Ramos (cell line): ENCODE results near the gene CD34.
"Not testable (repeated sequence)": the region's sequence is repeated elsewhere in the genome, so short reads cannot be mapped to it uniquely, and the experiment has no call there.

ENCODE experiments used
- in situ Hi-C: fragments of 300-500 bp; cut with MboI; formaldehyde crosslinking; loops from one replicate; pipeline ENCODE4 v1.14.3; 2022; ENCODE audit warnings: low sequenced_read_pairs; ENCODE audit not compliant: unreplicated experiment

CD34 gene

DNA sequence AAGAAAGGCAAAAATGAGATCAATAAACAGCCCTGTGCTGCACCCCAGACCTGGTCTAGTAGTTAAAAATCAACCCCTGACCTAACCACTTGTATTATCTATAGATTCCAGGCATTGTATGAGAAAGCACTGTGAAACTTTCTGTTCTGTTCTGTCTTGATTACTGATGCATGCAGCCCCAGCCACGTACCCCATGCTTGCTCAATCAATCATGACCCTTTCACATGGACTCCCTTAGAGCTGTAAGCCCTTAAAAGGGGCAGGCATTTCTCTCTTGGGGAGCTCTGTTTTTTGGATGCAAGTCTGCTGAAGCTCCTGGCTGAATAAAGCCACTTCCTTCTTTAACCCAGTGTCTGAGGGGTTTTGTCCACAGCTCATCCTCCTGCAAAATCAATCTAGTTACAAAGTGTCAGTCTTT, 24.2 kb upstream of the CD34 start:
- in situ Hi-C loops, result no loop called here

DNA sequence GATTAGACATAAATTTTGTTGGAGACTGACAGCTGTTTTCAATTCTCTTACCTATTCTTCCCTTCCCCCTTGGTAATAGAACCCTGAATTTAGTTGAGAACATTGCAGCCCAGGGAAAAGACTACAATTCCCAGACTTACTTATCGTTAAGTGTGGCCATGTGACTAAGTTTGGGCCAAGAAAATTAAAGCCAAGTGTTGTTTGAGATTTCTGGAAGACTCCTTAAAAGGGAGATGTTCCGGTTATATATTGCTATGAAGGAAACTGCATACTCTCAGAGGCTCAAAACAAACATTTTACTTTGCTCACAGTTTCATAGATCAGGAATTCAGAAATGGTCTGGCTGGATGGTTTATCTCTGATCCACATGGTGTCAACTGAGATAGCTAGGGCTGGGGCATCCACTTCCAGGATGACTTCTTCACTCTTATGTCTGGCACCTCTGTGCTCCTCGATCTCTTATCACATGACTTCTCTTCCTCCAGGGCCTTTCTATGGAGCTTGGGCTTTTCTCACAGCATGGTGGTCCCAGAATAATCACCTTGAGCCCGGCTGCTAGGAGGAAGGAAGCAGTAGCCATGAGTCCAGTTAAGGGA, 22.4 kb upstream of the CD34 start:
- in situ Hi-C loops, result no loop called here

DNA sequence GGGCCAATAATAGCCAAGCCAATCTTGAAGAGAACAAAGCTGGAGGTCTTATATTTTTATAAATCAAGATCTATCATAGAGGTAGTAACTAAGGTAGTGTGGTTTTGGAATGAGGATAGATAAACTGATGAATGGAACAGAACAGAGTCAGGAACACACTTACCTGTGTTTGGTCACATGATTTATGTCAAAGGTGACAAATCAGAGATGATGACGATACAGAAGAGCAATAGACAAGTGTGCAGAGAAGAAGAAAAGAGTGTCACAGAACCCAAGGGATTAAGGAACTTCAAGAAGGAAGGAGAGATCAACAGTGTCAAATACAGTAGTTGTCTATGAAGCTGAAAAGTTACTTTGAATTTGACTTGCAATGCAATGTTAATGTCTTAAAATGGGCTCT, 16.1 kb upstream of the CD34 start:
- in situ Hi-C loops, result no loop called here

DNA sequence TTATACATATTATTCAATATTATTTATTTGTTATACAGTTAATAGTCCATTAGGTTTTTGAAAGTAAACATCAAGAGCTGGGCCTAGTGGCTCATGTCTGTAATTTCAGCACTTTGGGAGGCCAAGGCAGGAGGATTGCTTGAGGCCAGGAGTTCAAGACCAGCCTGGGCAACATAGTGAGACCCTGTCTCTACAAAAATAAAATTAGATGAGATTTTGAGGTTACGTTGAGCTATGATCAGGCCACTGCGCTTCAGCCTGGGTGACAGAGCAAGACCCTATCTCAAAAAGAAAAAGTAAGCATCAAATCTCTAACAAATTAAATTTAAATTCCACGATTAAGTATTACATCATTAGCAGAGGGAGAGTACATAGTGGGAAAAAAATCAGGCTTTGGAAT, 15.0 kb upstream of the CD34 start:
- in situ Hi-C loops, result not testable (repeated sequence)

DNA sequence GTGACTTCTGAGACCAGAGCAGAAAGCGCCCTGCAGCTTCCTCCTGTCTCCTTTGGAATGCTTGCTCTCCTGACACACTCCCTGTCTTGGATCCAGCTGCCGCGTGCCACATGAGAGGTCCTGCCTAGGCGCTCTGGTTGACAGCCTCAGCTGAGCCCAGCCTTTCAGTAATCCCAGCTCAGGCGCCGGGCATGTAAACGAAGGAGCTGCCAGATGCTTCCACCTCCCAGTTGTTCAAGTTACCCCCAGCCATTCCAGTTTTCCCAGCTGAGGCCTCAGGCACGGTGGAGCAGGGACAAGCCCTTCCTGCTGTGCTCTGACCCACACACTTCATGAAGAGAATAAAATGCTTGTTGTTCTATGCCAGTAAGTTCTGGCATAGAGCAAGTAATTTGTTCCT, 14.3 kb upstream of the CD34 start:
- in situ Hi-C loops, result no loop called here

DNA sequence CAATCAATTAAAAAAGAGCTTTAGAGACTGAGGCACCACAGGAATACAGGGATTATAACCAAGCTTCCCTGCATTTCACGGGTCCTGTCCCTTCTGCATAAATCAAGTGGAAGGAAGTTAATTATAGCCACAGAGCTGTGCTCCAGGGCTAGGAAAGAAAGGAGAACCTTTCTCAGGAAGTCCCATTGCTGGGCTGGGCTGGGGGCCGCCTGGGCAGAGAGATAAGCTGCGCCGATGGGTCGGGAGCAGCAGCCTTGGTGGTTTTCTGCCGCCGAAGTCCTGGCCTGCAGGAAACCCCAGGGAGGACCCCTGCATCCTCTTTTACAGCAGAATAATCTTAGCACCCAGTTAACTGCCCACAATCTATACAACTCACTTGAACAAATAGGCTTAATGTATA, 12.6 kb upstream of the CD34 start:
- in situ Hi-C loops, result no loop called here

DNA sequence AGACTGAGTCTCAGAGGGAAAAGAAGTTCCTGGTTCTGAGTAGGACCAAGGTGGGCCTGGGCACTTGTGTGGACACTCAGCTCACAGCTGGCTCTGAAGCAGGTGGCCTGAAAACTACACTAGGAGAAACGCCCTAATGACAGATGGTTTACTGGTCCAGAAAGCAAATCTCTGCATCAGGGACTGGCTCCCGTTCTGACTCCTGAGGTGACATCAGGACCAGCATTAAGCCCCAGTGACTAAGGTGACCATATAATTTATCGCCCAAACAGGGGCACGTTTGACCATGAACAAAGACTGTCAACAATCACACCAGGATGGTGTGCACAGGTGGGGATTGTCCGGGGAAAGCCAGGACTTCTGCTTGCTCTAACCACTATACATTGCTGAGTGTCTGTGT, 12.2 kb upstream of the CD34 start:
- in situ Hi-C loops, result no loop called here

DNA sequence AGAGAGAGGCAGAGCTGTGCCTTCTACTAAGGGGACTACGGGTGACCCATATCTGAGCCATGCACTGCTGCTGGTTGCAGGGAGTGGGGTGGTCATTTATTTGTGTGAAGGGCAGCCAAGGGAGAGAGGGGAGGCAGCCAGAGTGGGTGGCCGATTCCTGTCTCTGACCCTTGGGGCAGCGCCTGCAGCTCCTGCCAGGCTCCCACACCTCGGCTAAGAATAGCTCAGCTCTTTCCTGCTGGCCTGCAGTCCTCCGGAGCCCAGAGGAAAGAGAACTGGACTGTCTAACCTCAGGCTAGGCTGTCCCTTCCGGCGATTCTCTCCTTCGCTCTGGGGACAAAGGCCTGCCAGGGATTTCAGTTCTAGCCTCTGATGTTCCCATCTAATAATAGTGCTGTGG, 11.6 kb upstream of the CD34 start:
- in situ Hi-C loops, result no loop called here

DNA sequence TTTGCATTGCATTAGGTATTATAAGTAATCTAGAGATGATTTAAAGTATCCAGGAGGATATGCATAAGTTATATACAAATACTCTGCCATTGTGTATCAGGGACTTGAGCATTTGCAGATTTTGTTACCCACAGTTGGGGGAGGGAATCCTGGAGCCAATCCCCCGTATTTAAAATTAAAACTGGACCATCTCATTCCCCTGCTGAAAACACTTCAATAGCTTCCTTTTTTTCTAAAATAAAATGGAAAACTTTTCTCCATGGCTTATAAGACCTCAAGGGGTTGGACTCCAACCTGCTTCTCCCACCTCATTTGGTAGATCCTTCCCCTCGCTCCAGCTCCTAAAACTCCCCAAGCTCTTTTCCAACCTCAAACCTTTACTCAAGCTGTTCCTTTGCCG, 10.4 kb upstream of the CD34 start:
- in situ Hi-C loops, result no loop called here

DNA sequence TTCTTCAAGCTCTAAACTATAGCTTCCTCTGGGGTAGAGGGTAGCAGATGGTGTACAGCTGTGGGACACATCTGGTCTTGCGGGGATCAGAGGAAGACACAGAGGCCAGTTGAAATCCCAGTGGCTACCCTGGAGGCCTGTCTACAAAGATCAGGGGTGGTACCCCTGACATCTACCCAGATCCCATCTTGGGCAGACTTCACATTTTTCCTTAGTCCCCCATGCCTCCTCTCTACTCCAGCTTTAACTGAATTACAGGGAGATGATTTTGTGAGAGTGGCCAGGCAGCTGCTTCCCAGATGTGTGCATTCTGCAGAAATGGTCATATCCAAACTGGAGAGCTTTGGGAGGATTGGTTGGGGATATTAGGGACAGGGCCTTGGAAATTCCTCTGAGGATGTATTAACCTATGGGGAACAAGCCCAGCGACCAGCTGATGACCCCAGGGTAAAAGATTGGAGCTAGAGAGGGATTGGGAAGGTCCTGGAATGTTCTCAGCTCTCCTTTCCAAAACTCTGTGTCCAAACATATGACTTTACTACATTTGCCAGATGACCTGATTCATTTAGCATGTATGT, 9.6 kb upstream of the CD34 start:
- in situ Hi-C loops, result no loop called here

DNA sequence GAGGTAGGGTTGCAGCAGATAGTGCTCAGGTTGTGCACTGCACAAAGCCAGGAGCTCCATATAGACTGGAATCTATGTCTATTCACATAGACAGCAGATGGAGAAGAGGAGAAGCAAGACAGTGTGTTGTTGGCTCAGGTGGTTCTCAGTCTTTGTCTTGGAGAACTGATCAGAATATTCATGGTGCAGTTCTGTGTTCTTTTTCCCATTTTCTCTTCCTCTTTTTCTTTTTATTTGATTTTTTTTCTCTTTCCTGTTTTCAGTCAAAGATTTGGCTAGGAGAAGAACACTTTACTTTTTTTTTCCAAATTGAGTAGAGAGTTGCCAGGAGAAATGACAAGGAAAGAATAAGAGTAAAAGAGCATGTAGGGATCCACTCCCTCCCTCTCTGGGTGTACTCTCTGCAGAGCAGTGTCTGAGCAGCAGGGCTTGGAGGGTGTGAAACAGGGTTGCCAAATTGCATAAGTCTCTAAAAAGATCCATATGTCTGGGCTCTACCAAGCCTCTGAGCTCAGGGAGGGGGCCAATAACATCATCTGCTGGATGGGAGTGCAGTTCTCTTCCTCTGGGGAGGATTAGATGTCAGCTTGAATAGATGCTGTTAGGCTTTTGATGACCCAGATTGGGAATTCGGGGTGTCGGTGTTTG, 8.7 kb upstream of the CD34 start:
- in situ Hi-C loops, result no loop called here

DNA sequence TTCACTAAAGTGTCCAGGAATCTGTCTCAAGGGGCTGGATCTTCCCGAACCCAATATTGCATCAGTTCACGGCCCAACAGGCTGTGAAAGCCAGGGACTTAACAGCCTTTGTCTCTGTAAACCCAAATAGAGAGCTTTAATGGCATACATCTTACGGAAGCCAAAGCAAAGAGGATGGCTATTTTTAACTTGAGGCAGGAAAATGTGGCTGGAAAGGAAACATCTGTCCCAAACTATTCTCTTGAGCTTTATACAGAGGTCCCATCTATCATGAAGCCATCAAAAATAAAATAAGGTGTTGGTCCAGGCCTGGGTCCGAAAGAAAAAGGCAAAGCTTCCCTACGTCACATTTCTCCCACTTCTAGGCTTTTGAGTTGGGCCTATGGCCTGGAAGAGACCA, 7.7 kb upstream of the CD34 start:
- in situ Hi-C loops, result no loop called here

DNA sequence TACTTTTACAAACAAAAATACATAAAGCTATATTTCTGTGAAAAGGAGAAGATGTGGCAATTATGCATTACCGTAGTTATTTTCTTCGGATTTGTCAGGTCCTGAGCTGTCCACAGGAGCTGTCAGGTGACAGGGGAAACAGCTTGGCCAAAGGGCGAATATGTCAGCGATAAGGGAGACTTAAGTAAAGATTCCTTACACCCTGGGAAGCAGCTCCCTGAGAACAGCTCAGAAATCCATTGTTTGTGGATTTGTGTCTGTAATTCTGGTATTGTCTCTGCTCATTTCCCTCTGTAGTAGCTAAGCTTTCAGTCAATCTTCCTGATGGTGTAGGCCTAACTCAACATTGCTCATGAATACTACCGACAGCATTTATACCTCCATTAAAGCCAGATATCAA, 7.1 kb upstream of the CD34 start:
- in situ Hi-C loops, result no loop called here

DNA sequence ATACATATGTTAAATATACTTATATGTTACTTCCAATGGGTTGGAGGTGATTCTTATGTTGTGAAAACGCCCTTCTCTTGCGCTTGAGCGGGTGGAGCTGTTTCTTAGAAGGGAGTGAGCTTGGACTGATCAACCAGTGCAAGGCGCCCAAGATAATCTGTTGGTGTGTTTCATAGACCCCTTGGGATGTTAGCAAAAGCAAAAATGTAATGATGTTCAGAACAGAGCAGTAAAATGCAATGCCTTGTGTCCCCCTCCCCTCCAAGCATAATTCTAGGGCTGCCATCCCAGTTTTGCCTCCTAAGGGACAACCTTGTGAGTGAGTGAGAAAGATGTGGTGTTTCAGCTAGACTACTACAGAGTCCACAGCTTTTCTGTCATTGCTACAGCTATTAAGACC, 6.2 kb upstream of the CD34 start:
- in situ Hi-C loops, result no loop called here

DNA sequence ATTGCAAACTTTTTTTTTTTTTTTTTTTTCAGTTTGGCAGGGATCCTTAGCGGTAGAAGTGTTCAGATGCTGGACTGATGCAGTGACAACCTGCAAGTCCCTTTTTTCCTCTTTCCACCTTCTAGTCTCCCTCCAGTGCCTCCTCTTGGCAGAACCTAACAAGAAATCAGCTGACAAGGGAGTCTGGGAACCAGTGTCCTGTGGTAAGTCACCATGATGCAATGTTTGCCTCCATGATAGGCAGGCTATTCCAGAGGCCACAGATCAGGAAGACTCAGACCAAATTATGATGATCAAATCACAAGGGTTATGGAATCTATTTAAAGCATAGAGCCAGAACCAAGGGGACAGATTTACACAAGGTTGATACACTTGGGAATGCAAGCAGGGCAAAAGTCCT, 3.0 kb upstream of the CD34 start:
- in situ Hi-C loops, result no loop called here

DNA sequence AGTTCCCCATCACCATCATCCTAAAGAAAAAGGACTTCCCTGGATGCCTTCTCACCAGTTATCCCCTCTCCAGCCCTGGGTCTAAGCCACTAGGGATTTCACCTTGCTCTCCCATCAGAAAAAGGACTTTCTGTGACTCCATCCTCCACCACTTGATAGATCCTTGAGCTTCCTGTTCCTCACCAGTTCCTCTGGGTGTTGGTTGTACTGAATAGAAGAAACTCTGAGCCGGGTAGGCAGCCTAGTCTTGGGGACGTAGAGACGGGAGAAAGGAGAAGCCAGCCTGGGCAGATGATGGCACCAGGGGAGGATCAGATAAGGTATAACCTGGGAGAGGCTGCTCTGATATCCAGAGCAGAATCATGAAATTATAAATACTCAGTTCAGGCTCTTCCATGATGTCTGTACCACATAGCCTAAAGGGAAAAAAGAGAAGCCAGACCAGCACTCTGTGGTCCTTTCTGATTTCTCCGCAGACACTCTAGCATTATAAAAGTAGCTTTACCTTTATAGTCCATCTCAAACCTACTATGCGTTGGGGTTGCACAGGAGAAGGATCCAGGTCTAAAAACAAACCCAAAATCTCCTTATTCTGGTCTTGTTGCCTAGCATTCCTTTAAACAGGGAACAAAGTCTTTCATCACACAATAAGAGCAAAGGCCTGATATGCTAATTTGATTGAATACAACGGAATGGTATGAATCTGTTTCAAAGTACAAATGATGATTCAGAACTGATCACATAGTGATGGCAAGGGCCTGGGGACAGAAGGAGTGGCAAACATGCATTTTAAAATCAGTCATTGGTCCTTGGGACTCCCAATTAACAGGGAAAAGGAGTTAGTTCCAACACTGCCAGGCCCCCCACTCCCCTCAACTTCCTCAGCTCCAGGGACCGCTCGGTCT, 1.2 kb upstream of the CD34 start:
- in situ Hi-C loops, result no loop called here

DNA sequence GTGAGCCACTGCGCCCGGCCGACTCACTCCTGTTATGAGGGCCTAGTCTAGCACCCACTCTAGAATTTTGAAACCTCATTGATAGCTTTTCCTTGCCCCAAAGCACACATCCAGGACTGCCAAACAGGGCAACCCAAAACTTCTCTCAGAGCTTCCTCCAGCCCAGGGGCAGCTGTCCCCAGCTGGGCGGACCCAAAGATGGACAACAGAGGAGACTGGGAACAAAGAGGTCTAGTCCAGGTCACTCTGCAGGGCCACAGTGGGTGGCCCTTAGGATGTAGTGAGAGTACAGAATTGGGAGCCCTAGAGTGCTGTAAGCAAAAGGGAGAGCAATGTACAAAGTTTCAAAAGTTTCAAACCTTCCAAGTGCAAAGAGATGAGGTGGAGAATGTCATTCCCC, 1.2 kb downstream of the CD34 start:
- in situ Hi-C loops, result no loop called here

DNA sequence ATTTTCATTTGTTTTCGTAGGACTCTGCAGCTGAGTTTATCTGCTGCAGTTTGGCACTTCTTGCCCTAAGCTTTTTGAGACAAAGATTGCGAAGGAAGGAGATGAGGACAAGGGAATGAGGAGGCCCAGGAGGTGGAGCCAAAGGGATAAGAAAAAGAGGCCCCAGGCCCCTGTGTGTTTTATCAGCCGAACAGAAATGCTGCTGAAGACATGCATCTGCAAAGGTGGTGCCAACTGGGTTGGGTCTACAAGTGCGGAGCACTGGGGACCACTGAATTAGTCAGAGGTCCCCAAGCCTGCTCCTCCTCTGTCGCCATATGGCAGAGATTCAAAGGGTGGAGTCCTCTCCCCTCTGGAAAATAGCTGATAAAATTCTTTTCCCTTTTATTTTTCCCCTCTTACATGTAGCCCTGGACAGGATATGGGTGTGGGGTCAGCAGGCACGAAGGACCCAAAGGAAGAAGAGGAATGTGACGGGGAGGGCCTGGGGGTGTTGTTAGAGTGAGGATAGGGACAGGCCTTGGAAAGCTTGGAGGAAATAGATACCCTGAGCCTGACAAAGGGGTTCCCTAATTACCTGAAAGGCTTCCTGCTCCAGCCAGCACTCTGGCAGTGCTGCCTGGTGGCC, 2.7 kb downstream of the CD34 start:
- in situ Hi-C loops, result no loop called here

DNA sequence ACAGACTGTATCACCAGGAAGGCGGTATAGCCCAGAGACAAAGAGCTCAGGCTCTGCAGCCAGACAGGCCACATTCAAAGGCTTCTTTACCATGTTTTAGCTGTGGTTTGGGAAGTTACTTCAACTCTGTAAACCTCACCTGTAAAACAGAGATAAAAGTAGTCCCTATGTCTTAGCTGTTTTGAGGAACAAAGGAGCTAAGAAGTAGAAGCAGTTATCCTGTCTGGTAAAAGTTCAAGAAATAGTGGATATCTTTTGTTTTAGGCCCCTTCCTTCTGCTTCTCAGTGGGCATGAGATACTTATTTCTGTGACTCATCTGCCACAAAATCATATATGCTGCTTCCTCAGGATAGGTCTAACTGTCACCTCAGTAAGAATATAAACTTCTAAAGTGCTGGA, 6.5 kb downstream of the CD34 start:
- in situ Hi-C loops, result no loop called here

DNA sequence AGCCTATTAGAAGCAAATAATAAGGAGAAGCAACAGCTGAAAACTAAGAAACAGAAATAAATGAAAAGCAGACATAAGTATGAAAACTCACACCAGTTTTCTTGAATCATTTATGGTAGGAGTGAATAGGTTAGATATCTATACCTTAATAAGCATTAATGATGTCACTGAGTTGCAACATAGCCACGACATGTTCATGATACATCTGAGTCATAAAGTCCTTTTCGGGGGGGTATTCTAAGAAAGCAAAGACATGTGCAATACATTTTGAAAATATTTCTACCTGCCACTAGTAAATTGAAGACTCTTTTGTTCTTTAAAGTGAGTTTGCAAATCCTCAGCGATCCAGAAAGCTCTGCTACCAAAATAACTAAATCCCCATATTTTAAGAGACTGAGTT, 7.2 kb downstream of the CD34 start:
- in situ Hi-C loops, result no loop called here

DNA sequence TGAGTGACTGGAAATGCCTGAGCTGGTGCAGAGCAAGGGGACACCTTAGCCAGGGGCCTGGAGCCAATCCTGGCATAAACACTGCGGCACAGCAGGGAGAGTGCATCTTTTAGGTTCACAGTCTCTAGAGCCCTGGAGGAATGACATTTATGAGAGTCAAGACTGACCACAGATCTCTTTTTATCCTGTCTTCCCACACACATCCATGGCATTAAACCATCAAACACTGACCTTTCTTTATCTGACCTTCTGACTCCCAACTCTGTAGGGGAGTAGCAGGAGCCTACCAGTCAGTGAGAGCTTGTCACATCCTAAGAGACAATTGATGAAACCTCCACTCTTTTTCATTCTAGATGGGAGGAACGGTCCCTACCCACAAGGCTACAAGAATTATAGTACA, 7.9 kb downstream of the CD34 start:
- in situ Hi-C loops, result no loop called here
